Measurements from ENCODE around the gene ERF.

DNA sequence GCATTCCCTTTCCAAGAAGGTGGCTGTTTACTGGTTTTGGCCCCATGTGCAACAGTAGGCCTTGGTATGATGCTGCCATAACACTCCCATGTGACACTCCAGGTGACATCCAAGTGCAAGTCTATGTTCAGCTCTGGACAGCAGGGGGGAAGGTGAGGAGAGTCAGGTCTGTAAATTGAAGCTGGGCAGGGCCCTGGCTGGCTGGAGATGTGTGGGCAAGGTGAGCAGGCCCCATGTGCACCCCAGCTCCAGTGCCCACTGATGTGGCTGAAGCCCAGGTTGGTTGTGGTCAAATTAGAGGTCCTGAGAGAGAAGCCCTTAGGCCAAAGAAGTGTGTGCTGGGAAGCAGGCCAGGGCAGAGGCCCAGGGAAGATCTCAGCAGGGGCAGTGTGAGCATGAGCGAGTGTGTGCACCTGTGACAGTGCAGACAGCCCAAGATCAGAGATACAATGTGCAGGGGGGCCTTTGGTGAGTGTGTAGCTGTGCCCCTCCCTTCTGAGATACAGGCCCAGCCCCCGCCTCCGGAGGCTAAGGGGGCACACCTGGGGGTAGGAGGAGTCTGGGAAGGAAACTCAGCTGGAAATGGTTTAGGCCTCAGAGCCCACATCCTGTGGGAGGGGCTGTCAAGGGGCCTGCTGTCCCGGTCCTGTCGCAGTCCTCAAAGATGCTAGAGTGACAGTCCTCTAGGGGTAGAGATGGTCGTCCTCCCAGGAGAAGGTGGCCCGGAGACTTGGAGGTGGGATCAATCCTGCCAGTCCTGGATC, 56.1 kb downstream of the ERF start:
- TF ChIP-seq, protein P1, sequence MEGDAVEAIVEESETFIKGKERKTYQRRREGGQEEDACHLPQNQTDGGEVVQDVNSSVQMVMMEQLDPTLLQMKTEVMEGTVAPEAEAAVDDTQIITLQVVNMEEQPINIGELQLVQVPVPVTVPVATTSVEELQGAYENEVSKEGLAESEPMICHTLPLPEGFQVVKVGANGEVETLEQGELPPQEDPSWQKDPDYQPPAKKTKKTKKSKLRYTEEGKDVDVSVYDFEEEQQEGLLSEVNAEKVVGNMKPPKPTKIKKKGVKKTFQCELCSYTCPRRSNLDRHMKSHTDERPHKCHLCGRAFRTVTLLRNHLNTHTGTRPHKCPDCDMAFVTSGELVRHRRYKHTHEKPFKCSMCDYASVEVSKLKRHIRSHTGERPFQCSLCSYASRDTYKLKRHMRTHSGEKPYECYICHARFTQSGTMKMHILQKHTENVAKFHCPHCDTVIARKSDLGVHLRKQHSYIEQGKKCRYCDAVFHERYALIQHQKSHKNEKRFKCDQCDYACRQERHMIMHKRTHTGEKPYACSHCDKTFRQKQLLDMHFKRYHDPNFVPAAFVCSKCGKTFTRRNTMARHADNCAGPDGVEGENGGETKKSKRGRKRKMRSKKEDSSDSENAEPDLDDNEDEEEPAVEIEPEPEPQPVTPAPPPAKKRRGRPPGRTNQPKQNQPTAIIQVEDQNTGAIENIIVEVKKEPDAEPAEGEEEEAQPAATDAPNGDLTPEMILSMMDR (IDR thresholded peaks at IDR 0.05): no peak
- no peak for TF ChIP-seq EZH2 (IDR thresholded peaks at IDR 0.05; ENCODE audit: borderline replicate concordance, insufficient read depth, low read depth, low read length, poor library complexity, severe bottlenecking)

All from B cell (primary cell).